Endodermal cell (in vitro differentiated cells): ENCODE measurements around the gene BAZ1B. TPM values are rescaled to one million over a fixed set of nuclear protein-coding genes. Genes with fewer than 3 reads are reported as not detected.
"Not testable (repeated sequence)": the region's sequence is repeated elsewhere in the genome, so short reads cannot be mapped to it uniquely, and the experiment has no call there.

ENCODE experiments used
- DNase-seq: peaks from one replicate; pipeline ENCODE4 v3.0.0-alpha.2; 2017
- H3K27ac ChIP-seq: 2 replicates; pipeline ENCODE4 v1.5.1; 2013; ENCODE audit warnings: mild to moderate bottlenecking, low read depth, low read length, moderate library complexity
- H3K27me3 ChIP-seq: 2 replicates; pipeline ENCODE4 v1.6.1; 2013; ENCODE audit warnings: mild to moderate bottlenecking, low read length, moderate library complexity; ENCODE audit not compliant: insufficient read depth, control insufficient read depth, poor library complexity, severe bottlenecking
- H3K36me3 ChIP-seq: 2 replicates; pipeline ENCODE4 v1.7.0; 2013; ENCODE audit warnings: mild to moderate bottlenecking, low read length, moderate library complexity; ENCODE audit not compliant: control insufficient read depth, insufficient read depth
- H3K4me1 ChIP-seq: one replicate; pipeline ENCODE4 v1.7.0; 2013; ENCODE audit warnings: low read length; ENCODE audit not compliant: control insufficient read depth, insufficient read depth
- H3K4me3 ChIP-seq: 2 replicates; pipeline ENCODE4 v1.5.1; 2013; ENCODE audit warnings: mild to moderate bottlenecking, low read length, moderate library complexity
- H3K9ac ChIP-seq: 2 replicates; pipeline ENCODE4 v1.6.1; 2013; ENCODE audit warnings: mild to moderate bottlenecking, low read length, moderate library complexity; ENCODE audit not compliant: poor library complexity, severe bottlenecking; ENCODE audit errors: extremely low read depth
- H3K9me3 ChIP-seq: 2 replicates; pipeline ENCODE4 v1.6.1; 2013; ENCODE audit warnings: mild to moderate bottlenecking, low read length, moderate library complexity; ENCODE audit not compliant: control insufficient read depth
- H3K27ac Mint-ChIP-seq: 2 replicates; pipeline ENCODE4 v1.8.0; 2020; ENCODE audit warnings: mixed read lengths
- H3K27me3 Mint-ChIP-seq: 2 replicates; pipeline ENCODE4 v1.8.0; 2021; ENCODE audit warnings: mild to moderate bottlenecking, mixed read lengths; ENCODE audit not compliant: insufficient read depth
- H3K36me3 Mint-ChIP-seq: 2 replicates; pipeline ENCODE4 v1.8.0; 2020; ENCODE audit warnings: low read depth, mixed read lengths
- H3K4me1 Mint-ChIP-seq: 2 replicates; pipeline ENCODE4 v1.8.0; 2020; ENCODE audit warnings: mixed read lengths
- H3K4me3 Mint-ChIP-seq: 2 replicates; pipeline ENCODE4 v1.8.0; 2020; ENCODE audit warnings: mild to moderate bottlenecking, moderate library complexity, mixed read lengths
- H3K9me3 Mint-ChIP-seq: 2 replicates; pipeline ENCODE4 v1.8.0; 2020; ENCODE audit warnings: mild to moderate bottlenecking, mixed read lengths
- WGBS, 2 experiments: methylation state at CpG; one replicate each; pipeline versions ENCODE4 v1.1.5 to v1.1.7; 2013; ENCODE audit warnings: missing lambda C conversion rate in 2 of 2, mixed read lengths in 1 of 2; ENCODE audit not compliant: insufficient coverage in 1 of 2, insufficient read length in 1 of 2; 5-methylcytosine and 5-hydroxymethylcytosine counted together
- total RNA-seq, 2 donors: library from RNA; stranded (reverse); fragmentation: NEBNext Ultra II Directional in 1 of 2; extraction: Animal tissue kit (Norgen Biotek cat#: 25700) in 1 of 2; gene quantifications; 2 replicates in 1 of 2; 3 replicates in 1 of 2; pipeline ENCODE4 v1.2.1, GENCODE V29; 2021
- TF ChIP-seq, protein P1 (sequence below): fragments of 200-600 bp; sonication (generic); conservative IDR thresholded peaks from 2 replicates; pipeline ENCODE4 v1.5.0; 2021; ENCODE audit warnings: antibody characterized with exemption, mild to moderate bottlenecking

BAZ1B gene
- total RNA-seq, 2 donors from 2014 or later: 66.4 to 72.1 TPM

DNA sequence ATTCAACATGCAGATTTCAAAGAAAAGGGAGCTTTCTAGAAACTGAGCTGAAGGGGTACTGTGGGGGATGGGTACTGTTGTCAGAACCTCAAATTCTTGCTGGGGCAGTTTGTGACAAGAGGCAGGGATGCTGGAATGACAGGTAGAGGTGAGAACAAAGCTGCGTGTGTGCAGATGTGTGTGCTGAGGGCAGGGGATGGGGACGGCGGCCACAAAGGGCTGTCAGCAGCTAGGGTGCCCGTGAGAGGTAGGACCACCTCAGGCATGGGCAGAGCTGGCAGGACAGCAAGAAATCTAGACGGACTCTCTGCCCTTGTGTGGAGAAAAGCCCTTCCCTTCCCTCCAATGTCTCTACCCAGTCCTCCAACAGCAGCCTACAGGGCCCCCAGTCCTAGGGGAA, 14.4 kb upstream of the BAZ1B start:
- peaks cover 52% of the 10 kb centered on the region for H3K36me3 Mint-ChIP-seq
- H3K9me3 ChIP-seq: no peaks in the 10 kb centered on the region
- H3K9me3 Mint-ChIP-seq: no peaks in the 10 kb centered on the region
- no peak overlapping the region for H3K27ac Mint-ChIP-seq
- no peaks in the 10 kb centered on the region for H3K4me1 Mint-ChIP-seq
- TF ChIP-seq, protein P1, sequence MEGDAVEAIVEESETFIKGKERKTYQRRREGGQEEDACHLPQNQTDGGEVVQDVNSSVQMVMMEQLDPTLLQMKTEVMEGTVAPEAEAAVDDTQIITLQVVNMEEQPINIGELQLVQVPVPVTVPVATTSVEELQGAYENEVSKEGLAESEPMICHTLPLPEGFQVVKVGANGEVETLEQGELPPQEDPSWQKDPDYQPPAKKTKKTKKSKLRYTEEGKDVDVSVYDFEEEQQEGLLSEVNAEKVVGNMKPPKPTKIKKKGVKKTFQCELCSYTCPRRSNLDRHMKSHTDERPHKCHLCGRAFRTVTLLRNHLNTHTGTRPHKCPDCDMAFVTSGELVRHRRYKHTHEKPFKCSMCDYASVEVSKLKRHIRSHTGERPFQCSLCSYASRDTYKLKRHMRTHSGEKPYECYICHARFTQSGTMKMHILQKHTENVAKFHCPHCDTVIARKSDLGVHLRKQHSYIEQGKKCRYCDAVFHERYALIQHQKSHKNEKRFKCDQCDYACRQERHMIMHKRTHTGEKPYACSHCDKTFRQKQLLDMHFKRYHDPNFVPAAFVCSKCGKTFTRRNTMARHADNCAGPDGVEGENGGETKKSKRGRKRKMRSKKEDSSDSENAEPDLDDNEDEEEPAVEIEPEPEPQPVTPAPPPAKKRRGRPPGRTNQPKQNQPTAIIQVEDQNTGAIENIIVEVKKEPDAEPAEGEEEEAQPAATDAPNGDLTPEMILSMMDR: no peak
- H3K27ac ChIP-seq: no peak overlapping the region
- peaks cover 46% of the 10 kb centered on the region for H3K36me3 ChIP-seq
- no peak overlapping the region for H3K9ac ChIP-seq
- no peak overlapping the region for H3K4me3 ChIP-seq
- no peaks in the 10 kb centered on the region for H3K27me3 Mint-ChIP-seq
- H3K4me3 Mint-ChIP-seq: no peak overlapping the region
- H3K4me1 ChIP-seq: no peaks in the 10 kb centered on the region
- DNase-seq: no peak
- 91 to 100% methylated on average over 2 to 5 of the region's 5 CpGs for WGBS, 2 experiments
- no peaks in the 10 kb centered on the region for H3K27me3 ChIP-seq

- H3K4me3 ChIP-seq, H3K27me3 ChIP-seq, DNase-seq, H3K4me3 Mint-ChIP-seq, H3K27ac Mint-ChIP-seq, H3K4me1 Mint-ChIP-seq, H3K27me3 Mint-ChIP-seq, H3K9me3 Mint-ChIP-seq, H3K4me1 ChIP-seq, H3K9ac ChIP-seq, H3K9me3 ChIP-seq, H3K27ac ChIP-seq: not testable (repeated sequence)
- WGBS, 2 experiments: 88 to 96% methylated on average over 4 to 6 of the region's 7 CpGs
- H3K36me3 Mint-ChIP-seq: peaks cover 49% of the 10 kb centered on the region
- H3K36me3 ChIP-seq: peaks cover 46% of the 10 kb centered on the region
Measured at GRCh38 chr7:73535918-73536317, 13.8 kb upstream of the BAZ1B start.

DNA sequence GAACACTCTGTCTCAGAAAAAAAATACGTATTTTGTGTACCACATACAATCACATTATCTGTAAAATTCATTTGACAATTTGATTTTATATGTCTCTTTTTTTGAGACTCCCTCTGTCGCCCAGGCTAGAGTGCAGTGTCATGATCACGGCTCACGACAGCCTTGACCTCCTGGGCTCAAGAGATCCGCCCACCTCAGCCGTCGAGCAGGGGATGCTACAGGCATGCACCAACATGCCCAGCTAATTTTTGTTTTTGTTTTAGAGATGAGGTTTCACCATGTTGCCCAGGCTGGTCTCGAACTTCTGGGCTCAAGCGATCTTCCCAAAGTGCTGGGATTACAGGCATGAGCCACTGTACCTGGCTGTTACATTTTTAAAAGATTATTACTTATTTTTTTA, 11.6 kb upstream of the BAZ1B start:
- Mint-ChIP-seq H3K36me3 (peaks cover 33% of the 10 kb centered on the region), H3K27ac (no peak overlapping the region), H3K27me3 (no peaks in the 10 kb centered on the region), H3K4me3 (no peak overlapping the region), H3K9me3 (no peaks in the 10 kb centered on the region), H3K4me1 (no peaks in the 10 kb centered on the region)
- TF ChIP-seq, protein P1: no peak
- DNase-seq: no peak
- no peak overlapping the region for H3K4me3 ChIP-seq
- H3K9ac ChIP-seq: no peak overlapping the region
- no peaks in the 10 kb centered on the region for H3K27me3 ChIP-seq
- H3K9me3 ChIP-seq: no peaks in the 10 kb centered on the region
- no peak overlapping the region for H3K27ac ChIP-seq
- H3K36me3 ChIP-seq: peaks cover 33% of the 10 kb centered on the region
- WGBS, 2 experiments: 83 to 92% methylated on average over 9 of the region's 9 CpGs
- H3K4me1 ChIP-seq: no peaks in the 10 kb centered on the region

DNA sequence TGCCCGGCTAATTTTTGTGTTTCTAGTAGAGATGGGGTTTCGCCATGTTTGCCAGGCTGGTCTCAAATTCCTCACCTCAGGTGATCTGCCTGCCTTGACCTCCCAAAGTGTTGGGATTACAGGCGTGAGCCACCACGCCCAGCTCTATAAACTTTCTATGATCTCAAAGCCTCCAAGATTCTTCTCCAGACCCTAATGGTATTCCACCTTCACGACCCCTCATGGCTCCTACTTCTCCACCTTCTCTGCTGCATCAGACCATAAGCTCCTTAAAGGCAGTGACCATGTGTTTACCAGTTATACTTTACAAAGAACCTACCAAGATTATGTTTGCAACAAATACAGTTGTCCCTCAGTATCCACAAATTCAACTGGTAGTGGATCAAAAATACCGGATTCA, 10.1 kb upstream of the BAZ1B start:
- Mint-ChIP-seq H3K9me3 (no peaks in the 10 kb centered on the region), H3K27me3 (no peaks in the 10 kb centered on the region), H3K27ac (no peak overlapping the region), H3K4me3 (no peak overlapping the region), H3K36me3 (peaks cover 22% of the 10 kb centered on the region), H3K4me1 (no peaks in the 10 kb centered on the region)
- no peak overlapping the region for H3K4me3 ChIP-seq
- TF ChIP-seq, protein P1: no peak
- DNase-seq: no peak
- no peaks in the 10 kb centered on the region for H3K9me3 ChIP-seq
- no peak overlapping the region for H3K9ac ChIP-seq
- peaks cover 20% of the 10 kb centered on the region for H3K36me3 ChIP-seq
- WGBS, 2 experiments: 96 to 97% methylated on average over 5 to 6 of the region's 6 CpGs
- no peaks in the 10 kb centered on the region for H3K4me1 ChIP-seq
- H3K27me3 ChIP-seq: no peaks in the 10 kb centered on the region
- no peak overlapping the region for H3K27ac ChIP-seq
